Esophagus (tissue), 2 donors: ENCODE results near the gene MRPS35. TPM values are rescaled to one million over a fixed set of nuclear protein-coding genes. Genes with fewer than 3 reads are reported as not detected.
A peak's percentile ranks its signal among the peaks of the same experiment; 100 is the strongest.

Experiments
- H3K27ac ChIP-seq, 2 donors: one replicate each; pipeline ENCODE4 v1.5.1; 2013; ENCODE audit warnings: low read depth in 2 of 2, mild to moderate bottlenecking in 2 of 2, inconsistent platforms in 1 of 2, low read length in 1 of 2, moderate library complexity in 1 of 2
- H3K27me3 ChIP-seq, 2 donors: one replicate each; pipeline ENCODE4 v1.6.1; 2013; ENCODE audit warnings: low read length in 2 of 2, control low read depth in 1 of 2, mild to moderate bottlenecking in 1 of 2; ENCODE audit not compliant: insufficient read depth in 2 of 2, control insufficient read depth in 1 of 2
- H3K36me3 ChIP-seq, 2 donors: one replicate each; pipeline ENCODE4 v1.6.1; 2013; ENCODE audit warnings: low read length in 1 of 2; ENCODE audit not compliant: control insufficient read depth in 2 of 2, insufficient read depth in 2 of 2
- H3K4me1 ChIP-seq, 2 donors: one replicate each; pipeline ENCODE4 v1.6.1; 2013; ENCODE audit warnings: low read length in 1 of 2; ENCODE audit not compliant: control insufficient read depth in 2 of 2, insufficient read depth in 2 of 2
- H3K4me3 ChIP-seq, 2 donors: one replicate each; pipeline ENCODE4 v1.5.1; 2013; ENCODE audit warnings: low read length in 2 of 2, mild to moderate bottlenecking in 2 of 2, low read depth in 1 of 2, moderate library complexity in 1 of 2
- H3K9me3 ChIP-seq, 2 donors: one replicate each; pipeline ENCODE4 v1.6.1; 2013; ENCODE audit warnings: mild to moderate bottlenecking in 2 of 2, low read depth in 1 of 2, low read length in 1 of 2, moderate library complexity in 1 of 2; ENCODE audit not compliant: control insufficient read depth in 2 of 2, insufficient read depth in 1 of 2
- WGBS, 2 donors: extraction: QIAGEN DNeasy Blood & Tissue Kit; methylation state at CpG; one replicate each; pipeline ENCODE4 v1.1.7; 2013; 5-methylcytosine and 5-hydroxymethylcytosine counted together
- polyA plus RNA-seq, 2 donors: library from polyadenylated mRNA; stranded (reverse); fragments of 200-250 nt; gene quantifications; one replicate each; pipeline ENCODE4 v1.2.3, GENCODE V29; 2013
- donor health status: healthy with polysubstance abuse.
- donor health status: Bipolar disorder and iron deficiency.

Gene MRPS35
- polyA plus RNA-seq, 2 donors, result 17.8 to 35.3 TPM

DNA sequence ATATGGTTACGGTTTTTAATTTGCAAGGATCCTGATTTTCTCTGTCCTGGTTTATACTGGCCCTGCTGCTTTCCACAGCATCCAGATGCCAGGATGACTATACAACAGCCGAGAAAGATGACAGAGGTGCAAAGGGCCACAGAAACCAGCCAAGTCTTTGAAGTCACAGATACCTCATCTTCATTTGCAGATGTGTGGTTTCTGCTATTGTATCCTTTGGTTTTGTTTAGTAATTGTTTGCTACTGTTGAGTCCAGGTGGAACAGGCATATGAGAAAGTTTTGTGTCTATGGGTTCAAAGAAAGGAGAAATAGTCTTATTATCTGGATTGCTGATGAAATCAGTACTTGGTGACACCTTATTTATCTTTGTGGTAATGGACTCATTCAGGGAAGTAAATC lies 52.1 kb downstream of the MRPS35 start:
- WGBS, 2 donors, result 82 to 87% methylated on average over 2 of the region's 2 CpGs
- H3K27me3 ChIP-seq, result no peaks in the 10 kb centered on the region
- H3K36me3 ChIP-seq, result no peaks in the 10 kb centered on the region
- no peak overlapping the region for H3K4me3 ChIP-seq
- H3K27ac ChIP-seq, result no peak overlapping the region
- H3K4me1 ChIP-seq, result no peaks in the 10 kb centered on the region
- H3K9me3 ChIP-seq, result no peaks in the 10 kb centered on the region

DNA sequence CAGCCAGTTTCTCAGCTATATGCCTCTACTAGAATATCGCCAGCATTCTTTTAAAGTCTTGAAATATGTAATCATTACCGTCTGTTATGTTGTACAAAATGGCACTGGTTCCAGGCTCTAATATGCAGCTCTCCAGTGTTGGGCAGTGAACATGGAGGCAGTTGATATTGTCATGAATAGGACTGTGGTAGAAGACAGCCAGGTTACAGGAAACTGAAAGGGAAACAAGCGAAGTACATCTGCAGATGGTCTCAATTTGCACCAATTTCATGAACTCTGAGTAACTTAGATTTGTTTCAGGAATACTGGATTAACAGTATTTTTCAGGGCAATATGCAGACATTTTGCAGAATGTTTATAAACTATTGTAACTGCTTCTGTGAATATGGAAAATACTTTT lies 56.0 kb downstream of the MRPS35 start:
- Histone ChIP-seq H3K36me3 (no peaks in the 10 kb centered on the region), H3K27me3 (no peaks in the 10 kb centered on the region), H3K27ac (no peak overlapping the region), H3K4me3 (no peak overlapping the region), H3K9me3 (no peaks in the 10 kb centered on the region), H3K4me1 (no peaks in the 10 kb centered on the region)
- 91 to 93% methylated on average over 3 of the region's 3 CpGs for WGBS, 2 donors

DNA sequence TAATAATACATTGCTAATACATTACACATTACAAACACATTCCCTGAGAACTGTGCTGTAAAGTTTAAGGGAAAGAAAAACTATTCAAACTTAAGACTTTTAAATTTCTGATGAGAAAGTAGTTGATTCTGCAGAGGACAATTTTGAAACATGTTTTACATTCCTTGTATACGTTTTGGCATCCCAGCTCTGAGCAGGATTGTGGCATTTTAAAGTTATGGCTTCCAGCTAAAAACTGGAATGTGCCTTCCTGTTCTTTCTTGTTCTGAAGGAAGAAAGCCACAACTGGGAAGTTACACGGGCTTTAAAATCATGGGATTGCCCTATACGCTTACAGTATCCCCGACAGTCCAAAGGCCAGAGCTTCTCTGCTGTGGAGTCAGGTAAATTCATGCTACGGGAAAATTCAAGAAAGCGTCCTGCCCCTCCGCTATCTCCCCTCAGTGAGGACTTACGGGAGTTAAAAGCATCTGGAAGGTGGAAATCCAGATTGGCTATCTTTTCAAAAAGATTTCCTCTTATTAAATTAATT lies 58.6 kb downstream of the MRPS35 start:
- no peak overlapping the region for H3K4me3 ChIP-seq
- no peaks in the 10 kb centered on the region for H3K27me3 ChIP-seq
- H3K4me1 ChIP-seq, result no peaks in the 10 kb centered on the region
- no peaks in the 10 kb centered on the region for H3K9me3 ChIP-seq
- no peak overlapping the region for H3K27ac ChIP-seq
- 61 to 70% methylated on average over 8 of the region's 8 CpGs for WGBS, 2 donors
- H3K36me3 ChIP-seq, result no peaks in the 10 kb centered on the region

DNA sequence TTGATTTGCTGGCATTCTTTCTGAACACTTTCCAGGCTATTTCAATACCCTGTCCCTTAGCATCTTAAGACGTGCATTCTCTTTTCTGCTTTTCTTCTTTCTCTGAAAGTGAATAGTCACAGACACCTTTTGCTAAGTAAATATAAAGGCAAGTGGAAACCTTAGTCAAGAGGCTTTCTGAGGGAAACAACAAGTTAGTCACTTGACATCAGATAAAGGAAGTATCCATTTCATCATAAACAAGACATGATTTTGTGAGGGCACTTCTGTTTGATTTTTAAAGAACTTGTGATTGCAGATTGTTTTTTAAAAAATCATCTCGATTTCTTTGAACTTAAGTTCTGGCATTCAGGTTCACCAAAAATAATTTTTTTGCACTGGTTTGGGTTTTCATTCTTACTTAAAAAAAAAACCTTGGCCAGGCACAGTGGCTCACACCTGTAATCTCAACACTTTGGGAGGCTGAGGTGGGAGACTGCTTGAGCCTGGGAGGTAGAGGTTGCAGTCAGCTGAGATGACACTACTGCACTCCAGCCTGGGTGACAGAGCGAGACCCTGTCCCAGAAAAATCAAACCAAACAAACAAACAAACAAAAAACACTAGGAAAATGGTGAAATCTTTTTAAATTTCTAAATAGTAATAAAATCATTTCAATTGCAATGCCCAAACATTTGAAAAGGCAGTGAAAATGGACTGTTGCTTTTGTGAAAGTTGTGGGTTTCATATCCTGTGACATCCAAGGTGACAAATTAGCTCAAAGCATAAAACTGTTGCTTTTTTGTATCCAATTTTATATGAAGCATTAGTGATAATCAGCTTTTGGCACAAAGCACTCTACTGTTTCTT lies 61.1 kb downstream of the MRPS35 start:
- WGBS, 2 donors, result 64 to 80% methylated on average over 3 of the region's 3 CpGs
- Histone ChIP-seq H3K9me3 (no peaks in the 10 kb centered on the region), H3K27ac (no peak overlapping the region), H3K4me3 (no peak overlapping the region), H3K36me3 (no peaks in the 10 kb centered on the region), H3K27me3 (no peaks in the 10 kb centered on the region), H3K4me1 (no peaks in the 10 kb centered on the region)

DNA sequence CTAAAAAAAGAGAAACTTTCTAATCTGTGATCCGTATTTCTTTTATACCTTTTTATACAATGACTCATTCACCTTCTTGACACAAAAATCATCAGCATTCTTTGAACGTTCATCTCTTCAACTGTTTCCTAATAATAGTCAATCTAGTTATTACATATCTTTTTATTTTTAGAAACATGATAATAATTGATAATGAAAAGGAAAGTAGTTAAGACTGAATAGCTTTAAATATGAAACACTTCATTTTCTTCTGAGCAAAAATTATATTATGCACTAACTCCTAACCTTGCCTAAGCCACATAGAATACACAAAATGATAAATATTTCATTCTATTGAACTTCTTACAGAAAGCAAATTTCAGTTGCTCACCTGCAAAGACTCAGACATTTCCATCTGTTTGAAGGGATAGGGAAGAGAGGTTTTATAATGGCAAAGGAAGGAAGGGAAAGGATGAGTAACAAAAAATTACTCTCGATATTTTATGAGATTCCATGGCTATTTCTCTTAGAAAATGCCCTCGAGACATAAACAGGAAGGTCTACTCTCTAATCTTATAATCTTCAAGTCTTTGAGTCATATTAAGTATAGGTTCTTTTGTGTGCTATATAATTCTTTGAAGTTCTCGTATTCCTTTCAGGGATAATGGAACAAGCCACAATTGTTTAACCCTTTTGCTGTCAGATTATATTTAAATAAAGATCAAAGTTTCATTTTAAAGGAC lies 61.9 kb downstream of the MRPS35 start:
- Histone ChIP-seq H3K4me3 (no peak overlapping the region), H3K27me3 (no peaks in the 10 kb centered on the region), H3K27ac (no peak overlapping the region), H3K9me3 (no peaks in the 10 kb centered on the region), H3K36me3 (no peaks in the 10 kb centered on the region), H3K4me1 (no peaks in the 10 kb centered on the region)
- WGBS, 2 donors, result 31 to 39% methylated on average over 5 of the region's 5 CpGs

DNA sequence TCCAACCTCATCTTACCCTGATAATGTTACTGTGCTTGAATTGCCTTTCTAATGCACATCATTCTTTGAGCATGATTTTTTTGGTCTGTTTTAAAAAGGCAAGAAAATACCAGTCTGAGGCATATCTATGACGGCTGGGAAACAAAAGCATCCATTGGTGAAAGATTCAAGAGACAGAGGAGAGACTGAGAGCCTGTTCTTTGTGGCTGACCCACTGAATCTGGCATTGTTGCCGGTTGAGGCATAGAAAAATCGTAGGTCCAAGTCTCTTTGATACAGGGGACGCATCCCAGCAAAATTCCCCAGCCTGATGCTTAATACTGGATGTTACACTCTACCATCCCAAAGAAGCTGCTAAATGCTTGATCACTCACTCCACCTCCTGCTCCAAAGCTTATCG lies 66.5 kb downstream of the MRPS35 start:
- Histone ChIP-seq H3K4me1 (peaks cover 6 to 11% of the 10 kb centered on the region in 2 donors), H3K36me3 (no peaks in the 10 kb centered on the region), H3K4me3 (no peak overlapping the region), H3K9me3 (no peaks in the 10 kb centered on the region), H3K27ac (no peak overlapping the region), H3K27me3 (no peaks in the 10 kb centered on the region)
- 86 to 89% methylated on average over 5 of the region's 5 CpGs for WGBS, 2 donors

DNA sequence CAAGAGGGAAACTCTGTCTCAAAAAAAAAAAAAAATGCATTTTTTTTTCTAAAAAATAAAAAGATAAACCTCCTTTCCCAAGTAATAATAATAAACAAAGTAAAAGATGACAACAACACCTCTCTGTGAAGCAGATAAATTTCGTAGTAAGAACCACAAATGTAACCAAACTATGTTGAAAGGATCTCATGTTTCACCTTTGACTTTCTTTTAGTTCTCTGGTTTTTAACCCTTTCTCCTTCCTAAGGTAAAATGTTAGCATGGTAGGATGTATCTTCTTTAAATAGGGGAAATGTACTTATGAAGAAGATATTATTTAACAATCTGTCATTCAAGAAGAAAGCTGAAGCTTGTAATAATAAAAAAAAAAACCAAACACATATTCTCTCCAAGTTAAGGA lies 67.6 kb downstream of the MRPS35 start:
- Histone ChIP-seq H3K27ac (no peak overlapping the region), H3K27me3 (no peaks in the 10 kb centered on the region), H3K4me3 (no peak overlapping the region), H3K4me1 (peaks cover 6 to 11% of the 10 kb centered on the region in 2 donors), H3K36me3 (no peaks in the 10 kb centered on the region), H3K9me3 (no peaks in the 10 kb centered on the region)
- 64 to 66% methylated on average over 1 of the region's 1 CpG for WGBS, 2 donors

DNA sequence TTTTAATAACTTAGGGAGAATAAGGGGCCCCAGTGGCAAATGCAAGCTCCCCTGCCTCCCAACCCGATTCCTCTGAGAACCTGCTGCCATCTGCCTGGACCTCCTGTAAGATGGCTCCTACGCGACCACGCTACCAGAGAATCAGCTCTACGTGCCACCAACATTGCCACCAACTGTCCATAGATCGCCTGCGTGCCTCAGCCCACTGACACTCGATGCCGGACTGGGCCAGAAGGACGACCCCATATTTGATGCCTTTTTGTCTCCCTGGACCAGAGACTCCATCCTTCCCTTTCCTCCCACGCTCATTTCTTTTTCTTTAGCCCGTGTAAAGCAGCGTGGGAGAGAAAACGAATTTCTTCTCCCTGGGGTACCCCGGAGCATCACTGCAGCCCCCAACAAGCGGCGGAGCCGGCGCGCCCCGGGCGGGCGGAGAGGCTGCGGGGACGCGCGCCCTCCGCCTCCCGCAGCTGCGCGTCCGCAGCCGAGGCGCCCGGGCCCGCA lies 68.8 kb downstream of the MRPS35 start:
- Histone ChIP-seq H3K36me3 (no peaks in the 10 kb centered on the region), H3K27me3 (no peaks in the 10 kb centered on the region), H3K4me1 (peaks cover 6 to 11% of the 10 kb centered on the region in 2 donors), H3K27ac (peak overlapping the region; percentile 90 to 95), H3K9me3 (no peaks in the 10 kb centered on the region), H3K4me3 (peak overlapping the region; percentile 76 to 91)
- WGBS, 2 donors, result 3% methylated on average over 35 to 36 of the region's 36 CpGs

DNA sequence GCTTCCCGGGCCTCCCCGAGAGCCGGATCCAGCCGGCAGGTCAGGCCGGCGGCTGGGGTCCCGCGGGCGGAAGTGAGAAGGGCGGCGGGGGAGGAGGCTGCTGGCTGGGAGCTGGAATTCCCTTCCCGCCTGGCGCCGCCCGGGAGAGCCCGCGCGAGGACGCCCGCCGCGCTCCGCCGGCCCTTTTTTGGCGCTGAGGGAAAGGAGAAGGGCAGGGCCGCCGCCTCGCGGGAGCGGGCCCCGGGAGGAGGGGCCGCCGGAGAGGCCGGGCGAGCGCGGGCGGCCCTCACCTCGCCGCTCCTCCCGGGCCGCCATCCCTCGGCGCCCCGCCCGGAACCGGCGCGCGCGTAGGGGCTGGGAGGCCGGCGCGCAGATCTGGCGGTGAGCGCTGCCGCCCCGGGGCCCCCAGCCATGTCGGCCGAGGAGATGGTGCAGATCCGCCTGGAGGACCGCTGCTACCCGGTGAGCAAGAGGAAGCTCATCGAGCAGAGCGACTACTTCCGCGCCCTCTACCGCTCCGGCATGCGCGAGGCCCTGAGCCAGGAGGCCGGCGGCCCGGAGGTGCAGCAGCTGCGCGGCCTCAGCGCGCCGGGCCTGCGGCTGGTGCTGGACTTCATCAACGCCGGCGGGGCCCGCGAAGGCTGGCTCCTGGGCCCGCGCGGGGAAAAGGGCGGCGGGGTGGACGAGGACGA lies 69.4 kb downstream of the MRPS35 start, which contains the start of the genes KLHL42 and MANSC4:
KLHL42 (plus strand) TSS at position 314 of the 692 bp plus-strand sequence; CDS start at position 412, 98 bp downstream.
MANSC4 (minus strand) TSS at position 317 of the 692 bp plus-strand sequence. CDS start 8,960 bp downstream, outside the sequence.
- WGBS, 2 donors, result 0 to 1% methylated on average over 55 to 92 of the region's 92 CpGs
- peaks cover 6 to 11% of the 10 kb centered on the region in 2 donors for H3K4me1 ChIP-seq
- peak within 1 kb of the TSS; percentile 90 to 95 for H3K27ac ChIP-seq
- no peaks in the 10 kb centered on the region for H3K9me3 ChIP-seq
- peak within 1 kb of the TSS; percentile 76 to 91 for H3K4me3 ChIP-seq
- H3K36me3 ChIP-seq, result no peaks in the 10 kb centered on the region
- H3K27me3 ChIP-seq, result no peaks in the 10 kb centered on the region
